HCT116 (cell line): ENCODE data around the gene NAV3. TPM values are rescaled to one million over a fixed set of nuclear protein-coding genes. Genes with fewer than 3 reads are reported as not detected.
A peak's percentile ranks its signal among the peaks of the same experiment; 100 is the strongest.

Experiments
- ATAC-seq: fragments of 200-7000 bp; cut with Tn5 transposase; 2 replicates; pipeline ENCODE4 v1.9.1; 2020; ENCODE audit warnings: mild to moderate bottlenecking, moderate library complexity
- BruUV-seq: library from RNA; stranded (reverse); fragments of 400-500 nt; replicated peaks from 2 replicates; lab custom pipeline; 2021; lab: Mats Ljungman, UMichigan
- CTCF ChIA-PET: fragments of 300-600 bp; sonication (Branson Sonifier 250); formaldehyde crosslinking; loops from one replicate; lab custom pipeline; 2021; ENCODE audit warnings: antibody characterized with exemption; lab: Charles Lee
- POLR2A ChIA-PET: fragments of 300-600, 350-600 bp; sonication (Branson Sonifier 250); formaldehyde crosslinking; loops from one replicate; lab custom pipeline; 2021; ENCODE audit warnings: antibody characterized with exemption; lab: Charles Lee
- RAD21 ChIA-PET, 2 experiments: fragments of 300-600 bp; sonication (Branson Sonifier 250); formaldehyde crosslinking; loops; one replicate each; lab custom pipeline; 2023; ENCODE audit warnings: low total read pairs in 2 of 2; ENCODE audit not compliant: uncharacterized antibody in 2 of 2, unreplicated experiment in 2 of 2, low non-redundant PET in 1 of 2; lab: Charles Lee
- DNase-seq: peaks from one replicate; pipeline ENCODE4 v3.0.0-alpha.2; 2010; ENCODE audit warnings: low read depth, low spot score
- H2AFZ ChIP-seq: fragments of 200-600 bp; shearing (Covaris generic), sonication (generic); 2 replicates; pipeline ENCODE4 v1.6.1; 2017; ENCODE audit warnings: low read depth, mixed run types, mixed read lengths, antibody characterized with exemption, low read length; ENCODE audit not compliant: poor library complexity, severe bottlenecking
- H3K27ac ChIP-seq: 2 replicates; pipeline ENCODE4 v1.5.1; 2012; ENCODE audit warnings: low read depth, low read length
- H3K27me3 ChIP-seq: fragments of 200-600 bp; sonication (generic); 2 replicates; pipeline ENCODE4 v1.6.1; 2016; ENCODE audit warnings: mixed run types, low read length, mixed read lengths; ENCODE audit not compliant: insufficient read depth
- H3K36me3 ChIP-seq, 2 experiments: fragments of 200-500 bp in 1 of 2; fragments of 200-600 bp in 1 of 2; sonication (Bioruptor generic) in 1 of 2; sonication (generic) in 1 of 2; 2 replicates each; pipeline versions ENCODE4 v1.5.1 to v1.6.1; 2014 to 2016; ENCODE audit warnings: low read length in 2 of 2, inconsistent platforms in 1 of 2, mixed read lengths in 1 of 2, mixed run types in 1 of 2; ENCODE audit not compliant: insufficient read depth in 2 of 2, control insufficient read depth in 1 of 2
- H3K4me1 ChIP-seq, 2 experiments: fragments of 200-600 bp in 1 of 2; sonication (generic) in 1 of 2; 2 replicates each; pipeline versions ENCODE4 v1.5.1 to v1.6.1; 2012 to 2017; ENCODE audit warnings: low read length in 2 of 2, inconsistent platforms in 1 of 2, mild to moderate bottlenecking in 1 of 2, mixed read lengths in 1 of 2, mixed run types in 1 of 2, moderate library complexity in 1 of 2; ENCODE audit not compliant: insufficient read depth in 2 of 2, control insufficient read depth in 1 of 2
- H3K4me2 ChIP-seq: fragments of 200-600 bp; sonication (generic); 2 replicates; pipeline ENCODE4 v1.6.1; 2017; ENCODE audit warnings: mixed run types, low read length, mixed read lengths
- H3K4me3 ChIP-seq, 2 experiments: fragments of 200-600 bp in 1 of 2; sonication (generic) in 1 of 2; replicated peaks in 1 of 2; 2 replicates each; pipeline ENCODE4 v1.5.1; 2011 to 2016; ENCODE audit warnings: low read length in 2 of 2, control low read depth in 1 of 2, low read depth in 1 of 2, mild to moderate bottlenecking in 1 of 2, mixed read lengths in 1 of 2, mixed run types in 1 of 2
- H3K79me2 ChIP-seq: fragments of 200-600 bp; sonication (generic); 2 replicates; pipeline ENCODE4 v1.6.1; 2017; ENCODE audit warnings: mild to moderate bottlenecking, mixed run types, low read length, moderate library complexity, mixed read lengths; ENCODE audit not compliant: insufficient read depth
- H3K9ac ChIP-seq: fragments of 200-600 bp; sonication (generic); 2 replicates; pipeline ENCODE4 v1.6.1; 2016; ENCODE audit warnings: low read length, mixed read lengths
- H3K9me2 ChIP-seq: fragments of 200-600 bp; sonication (generic), shearing (Covaris generic); 2 replicates; pipeline ENCODE4 v1.6.1; 2017; ENCODE audit warnings: mixed run types, mild to moderate bottlenecking, moderate library complexity; ENCODE audit not compliant: insufficient read depth
- H3K9me3 ChIP-seq, 2 experiments: fragments of 200-500 bp in 1 of 2; fragments of 200-600 bp in 1 of 2; sonication (Bioruptor generic) in 1 of 2; sonication (generic) in 1 of 2; 2 replicates each; pipeline ENCODE4 v1.6.1; 2014 to 2017; ENCODE audit warnings: low read length in 2 of 2, mixed read lengths in 2 of 2, inconsistent platforms in 1 of 2, low read depth in 1 of 2, mild to moderate bottlenecking in 1 of 2, mixed run types in 1 of 2, moderate library complexity in 1 of 2; ENCODE audit not compliant: control insufficient read depth in 1 of 2, insufficient read depth in 1 of 2
- H4K20me1 ChIP-seq: fragments of 200-600 bp; sonication (generic), shearing (Covaris generic); 2 replicates; pipeline ENCODE4 v1.6.1; 2017; ENCODE audit warnings: mixed run types, mild to moderate bottlenecking, moderate library complexity; ENCODE audit not compliant: insufficient read depth
- FOSL1 ChIP-seq: IDR thresholded peaks from 2 replicates; pipeline ENCODE4 v1.6.1; 2012; ENCODE audit warnings: low read depth
- JUND ChIP-seq: IDR thresholded peaks from 2 replicates; pipeline ENCODE4 v1.6.1; 2012
- SIN3A ChIP-seq: IDR thresholded peaks from 2 replicates; pipeline ENCODE4 v1.6.1; 2012; ENCODE audit warnings: low read depth
- SP1 ChIP-seq: IDR thresholded peaks from 2 replicates; pipeline ENCODE4 v1.6.1; 2012; ENCODE audit warnings: low read depth
- TCF7L2 ChIP-seq: IDR thresholded peaks from 2 replicates; pipeline ENCODE4 v1.7.0; 2011; ENCODE audit warnings: borderline replicate concordance, inconsistent platforms; ENCODE audit not compliant: insufficient read depth, insufficient read length; ENCODE audit errors: extremely low read depth
- YY1 ChIP-seq: IDR thresholded peaks from 2 replicates; pipeline ENCODE4 v1.6.1; 2011; ENCODE audit warnings: low read length, low read depth, moderate library complexity, mild to moderate bottlenecking; ENCODE audit not compliant: insufficient replicate concordance; ENCODE audit errors: extremely low read depth
- intact Hi-C: fragments of 100-400 bp; cut with micrococcal nuclease; formaldehyde crosslinking; loops from 2 replicates; pipeline ENCODE4 v1.10.0; 2022
- total RNA-seq: library from RNA; stranded (reverse); gene quantifications from one replicate; pipeline ENCODE4 v1.2.1, GENCODE V29; 2021; ENCODE audit not compliant: unreplicated experiment
- TF ChIP-seq, protein P1 (sequence below): IDR thresholded peaks from 2 replicates; pipeline ENCODE4 v1.6.1; 2012
- TF ChIP-seq, protein P2 (sequence below): IDR thresholded peaks from 2 replicates; pipeline ENCODE4 v1.6.1; 2011; ENCODE audit warnings: mild to moderate bottlenecking, low read length, moderate library complexity; ENCODE audit not compliant: insufficient replicate concordance; ENCODE audit errors: extremely low read depth
- TF ChIP-seq, protein P3 (sequence below): IDR thresholded peaks from 2 replicates; pipeline ENCODE4 v1.6.1; 2012; ENCODE audit warnings: low read depth

NAV3 gene
- total RNA-seq, 1 experiment from 2014 or later: 7.8 TPM

DNA sequence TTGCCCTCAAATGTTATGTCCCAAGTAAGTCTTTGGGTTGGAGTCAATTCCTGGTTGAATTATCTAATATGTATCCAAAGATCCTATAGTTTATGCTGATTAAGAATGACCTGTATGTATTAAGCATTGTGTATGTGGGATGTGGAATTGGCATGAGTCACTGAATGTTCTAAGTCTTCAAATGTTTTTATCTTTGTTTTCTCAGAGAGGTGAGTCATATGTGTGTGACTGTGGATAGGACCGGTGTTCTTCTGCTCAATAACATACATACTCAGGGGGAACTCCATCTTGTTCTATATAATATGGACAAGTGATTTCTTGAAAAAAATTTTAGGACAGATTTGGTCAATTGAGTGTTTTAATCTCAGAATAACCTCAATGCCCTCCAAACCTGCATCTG, 57.9 kb downstream of the NAV3 start:
- Histone ChIP-seq H3K4me2 (peak overlapping the region; percentile 31), H2AFZ (peak overlapping the region; percentile 76), H3K4me1 (peaks cover 28 to 40% of the 10 kb centered on the region in 2 experiments), H3K36me3 (no peaks in the 10 kb centered on the region), H3K27ac (no peak overlapping the region), H3K9ac (no peak overlapping the region), H3K27me3 (no peaks in the 10 kb centered on the region), H3K9me2 (no peaks in the 10 kb centered on the region), H3K4me3 (no peak overlapping the region), H3K9me3 (no peaks in the 10 kb centered on the region), H3K79me2 (no peaks in the 10 kb centered on the region), H4K20me1 (no peaks in the 10 kb centered on the region)
- intact Hi-C loops: no loop called here
- ChIA-PET RAD21 (no interaction called here), CTCF (no interaction called here), POLR2A (no interaction called here)
- peak; percentile 94 for ATAC-seq
- TF ChIP-seq TCF7L2 (peak; percentile 35), JUND (peak; percentile 75), SIN3A (no peak), FOSL1 (peak; percentile 82), SP1 (peak; percentile 33; the same call in 1 of the 2 replicates)
- TF ChIP-seq, protein P1, sequence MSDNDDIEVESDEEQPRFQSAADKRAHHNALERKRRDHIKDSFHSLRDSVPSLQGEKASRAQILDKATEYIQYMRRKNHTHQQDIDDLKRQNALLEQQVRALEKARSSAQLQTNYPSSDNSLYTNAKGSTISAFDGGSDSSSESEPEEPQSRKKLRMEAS: peak; percentile 13; the same call in 1 of the 2 replicates
- DNase-seq: peak; percentile 67
- BruUV-seq: no TSS peak

DNA sequence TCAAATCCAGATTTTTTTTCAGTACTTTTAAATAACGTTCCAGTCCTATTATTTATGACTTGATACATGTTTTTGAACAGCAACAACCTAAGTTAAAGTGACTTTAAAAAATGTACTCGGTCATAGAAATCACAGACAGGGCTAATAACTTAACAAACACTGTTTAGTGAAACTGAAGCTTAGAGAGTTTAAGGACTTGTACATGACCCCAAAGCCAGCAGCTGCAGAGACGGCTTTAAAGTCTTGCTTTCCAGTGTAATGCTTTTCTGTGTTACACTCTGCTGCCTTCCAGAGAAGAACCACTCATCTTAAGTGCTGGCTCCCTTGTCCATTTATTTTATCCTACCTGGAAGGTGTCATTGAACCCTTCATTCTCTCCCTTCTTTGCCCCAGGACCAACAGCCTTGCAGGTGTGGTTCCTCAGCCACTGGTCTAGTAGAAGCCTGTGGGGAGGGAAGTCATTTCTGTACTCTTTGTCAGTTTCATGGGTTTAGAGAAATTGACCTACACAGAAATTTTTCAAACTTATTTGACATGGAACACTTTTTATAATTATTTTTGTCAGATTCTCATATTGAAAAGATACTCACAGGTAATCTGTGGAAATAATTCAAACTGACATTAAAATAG, 60.9 kb downstream of the NAV3 start:
- RAD21 ChIA-PET: no interaction called here
- no TSS peak for BruUV-seq
- no peak for DNase-seq
- POLR2A ChIA-PET: no interaction called here
- Histone ChIP-seq H3K4me3 (no peak overlapping the region), H3K36me3 (no peaks in the 10 kb centered on the region), H3K9ac (no peak overlapping the region), H3K79me2 (no peaks in the 10 kb centered on the region), H3K9me2 (no peaks in the 10 kb centered on the region)
- TF ChIP-seq, protein P2, sequence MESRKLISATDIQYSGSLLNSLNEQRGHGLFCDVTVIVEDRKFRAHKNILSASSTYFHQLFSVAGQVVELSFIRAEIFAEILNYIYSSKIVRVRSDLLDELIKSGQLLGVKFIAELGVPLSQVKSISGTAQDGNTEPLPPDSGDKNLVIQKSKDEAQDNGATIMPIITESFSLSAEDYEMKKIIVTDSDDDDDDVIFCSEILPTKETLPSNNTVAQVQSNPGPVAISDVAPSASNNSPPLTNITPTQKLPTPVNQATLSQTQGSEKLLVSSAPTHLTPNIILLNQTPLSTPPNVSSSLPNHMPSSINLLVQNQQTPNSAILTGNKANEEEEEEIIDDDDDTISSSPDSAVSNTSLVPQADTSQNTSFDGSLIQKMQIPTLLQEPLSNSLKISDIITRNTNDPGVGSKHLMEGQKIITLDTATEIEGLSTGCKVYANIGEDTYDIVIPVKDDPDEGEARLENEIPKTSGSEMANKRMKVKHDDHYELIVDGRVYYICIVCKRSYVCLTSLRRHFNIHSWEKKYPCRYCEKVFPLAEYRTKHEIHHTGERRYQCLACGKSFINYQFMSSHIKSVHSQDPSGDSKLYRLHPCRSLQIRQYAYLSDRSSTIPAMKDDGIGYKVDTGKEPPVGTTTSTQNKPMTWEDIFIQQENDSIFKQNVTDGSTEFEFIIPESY: no peak
- TF ChIP-seq YY1 (no peak), SP1 (no peak), SIN3A (no peak)
- TF ChIP-seq, protein P3, sequence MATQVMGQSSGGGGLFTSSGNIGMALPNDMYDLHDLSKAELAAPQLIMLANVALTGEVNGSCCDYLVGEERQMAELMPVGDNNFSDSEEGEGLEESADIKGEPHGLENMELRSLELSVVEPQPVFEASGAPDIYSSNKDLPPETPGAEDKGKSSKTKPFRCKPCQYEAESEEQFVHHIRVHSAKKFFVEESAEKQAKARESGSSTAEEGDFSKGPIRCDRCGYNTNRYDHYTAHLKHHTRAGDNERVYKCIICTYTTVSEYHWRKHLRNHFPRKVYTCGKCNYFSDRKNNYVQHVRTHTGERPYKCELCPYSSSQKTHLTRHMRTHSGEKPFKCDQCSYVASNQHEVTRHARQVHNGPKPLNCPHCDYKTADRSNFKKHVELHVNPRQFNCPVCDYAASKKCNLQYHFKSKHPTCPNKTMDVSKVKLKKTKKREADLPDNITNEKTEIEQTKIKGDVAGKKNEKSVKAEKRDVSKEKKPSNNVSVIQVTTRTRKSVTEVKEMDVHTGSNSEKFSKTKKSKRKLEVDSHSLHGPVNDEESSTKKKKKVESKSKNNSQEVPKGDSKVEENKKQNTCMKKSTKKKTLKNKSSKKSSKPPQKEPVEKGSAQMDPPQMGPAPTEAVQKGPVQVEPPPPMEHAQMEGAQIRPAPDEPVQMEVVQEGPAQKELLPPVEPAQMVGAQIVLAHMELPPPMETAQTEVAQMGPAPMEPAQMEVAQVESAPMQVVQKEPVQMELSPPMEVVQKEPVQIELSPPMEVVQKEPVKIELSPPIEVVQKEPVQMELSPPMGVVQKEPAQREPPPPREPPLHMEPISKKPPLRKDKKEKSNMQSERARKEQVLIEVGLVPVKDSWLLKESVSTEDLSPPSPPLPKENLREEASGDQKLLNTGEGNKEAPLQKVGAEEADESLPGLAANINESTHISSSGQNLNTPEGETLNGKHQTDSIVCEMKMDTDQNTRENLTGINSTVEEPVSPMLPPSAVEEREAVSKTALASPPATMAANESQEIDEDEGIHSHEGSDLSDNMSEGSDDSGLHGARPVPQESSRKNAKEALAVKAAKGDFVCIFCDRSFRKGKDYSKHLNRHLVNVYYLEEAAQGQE: no peak
- TF ChIP-seq, all 23 proteins: peak for 0
- Histone ChIP-seq H3K27ac (no peak overlapping the region), H3K4me1 (peaks cover 50 to 61% of the 10 kb centered on the region in 2 experiments), H3K4me2 (no peak overlapping the region), H3K9me3 (no peaks in the 10 kb centered on the region), H3K27me3 (no peaks in the 10 kb centered on the region), H2AFZ (peak overlapping the region; percentile 73), H4K20me1 (no peaks in the 10 kb centered on the region)
- ATAC-seq: no peak
- intact Hi-C loops: no loop called here
- CTCF ChIA-PET: no interaction called here
